K562 (cell line): Measurements from ENCODE around the gene TBC1D10A. TPM values are rescaled to one million over a fixed set of nuclear protein-coding genes. Genes with fewer than 3 reads are reported as not detected.

Experiments
- FIP1L1 ChIP-seq: fragments of 200-400 bp; formaldehyde crosslinking; IDR thresholded peaks from 2 replicates; pipeline ENCODE4 v1.6.1; 2018; ENCODE audit warnings: mild to moderate bottlenecking, low read depth, low read length; ENCODE audit not compliant: poor library complexity, severe bottlenecking
- MECOM ChIP-seq: fragments of 250-450 bp; sonication (Bioruptor Pico); IDR thresholded peaks from 2 replicates; pipeline ENCODE4 v1.8.0; 2022; ENCODE audit warnings: inconsistent platforms
- MXI1 ChIP-seq: IDR thresholded peaks from 2 replicates; pipeline ENCODE4 v1.6.1; 2011; ENCODE audit warnings: low read depth, mild to moderate bottlenecking, improper control_type of control experiment, low read length
- NR2C2 ChIP-seq, 2 experiments: fragments of 200-800 bp in 1 of 2; sonication (Bioruptor generic) in 1 of 2; sonication (generic) in 1 of 2; formaldehyde crosslinking in 1 of 2; IDR thresholded peaks; 2 replicates each; pipeline versions ENCODE4 v1.6.1 to v1.8.0; 2016 to 2022; ENCODE audit warnings: mild to moderate bottlenecking in 1 of 2, missing compliant biosample characterization in 1 of 2, missing genetic modification characterization in 1 of 2, missing genetic modification reagents in 1 of 2
- PCBP1 ChIP-seq: fragments of 200-400 bp; formaldehyde crosslinking; IDR thresholded peaks from 2 replicates; pipeline ENCODE4 v1.6.1; 2018; ENCODE audit warnings: mild to moderate bottlenecking, low read depth, low read length; ENCODE audit not compliant: poor library complexity, severe bottlenecking
- PHF8 ChIP-seq: fragments of 200-600 bp; sonication (generic); IDR thresholded peaks from 2 replicates; pipeline ENCODE4 v1.6.1; 2012; ENCODE audit warnings: mixed run types, mild to moderate bottlenecking, inconsistent platforms, low read length, moderate library complexity, borderline replicate concordance
- PML ChIP-seq: IDR thresholded peaks from 2 replicates; pipeline ENCODE4 v1.6.1; 2012; ENCODE audit warnings: low read length, inconsistent platforms
- RB1 ChIP-seq: fragments of 450-650 bp; IDR thresholded peaks from 2 replicates; pipeline ENCODE4 v1.6.1; 2017; ENCODE audit warnings: low read depth, mild to moderate bottlenecking
- SMAD4 ChIP-seq: fragments of 250-450 bp; sonication (Bioruptor Pico); conservative IDR thresholded peaks from 2 replicates; pipeline ENCODE4 v1.8.0; 2021; ENCODE audit warnings: inconsistent platforms, mild to moderate bottlenecking, moderate library complexity
- TARDBP ChIP-seq: fragments of 450-650 bp; IDR thresholded peaks from 2 replicates; pipeline ENCODE4 v1.6.1; 2016
- TCFL5 ChIP-seq: fragments of 250-450 bp; sonication (Bioruptor Pico); conservative IDR thresholded peaks from 2 replicates; pipeline ENCODE4 v1.6.1; 2021; ENCODE audit warnings: mild to moderate bottlenecking, moderate library complexity, matching md5 sums
- TOE1 ChIP-seq, 2 experiments: fragments of 450-650 bp in 1 of 2; sonication (generic) in 1 of 2; formaldehyde crosslinking in 1 of 2; IDR thresholded peaks; 2 replicates each; pipeline versions ENCODE4 v1.7.1 to v1.8.0; 2016 to 2022; ENCODE audit warnings: borderline replicate concordance in 2 of 2, mild to moderate bottlenecking in 2 of 2, antibody characterized with exemption in 1 of 2, inconsistent platforms in 1 of 2, low read depth in 1 of 2, missing genetic modification reagents in 1 of 2, moderate library complexity in 1 of 2
- ZBED1 ChIP-seq: IDR thresholded peaks from 2 replicates; pipeline ENCODE4 v1.6.1; 2014
- ZNF184 ChIP-seq: sonication (generic); formaldehyde crosslinking; IDR thresholded peaks from 2 replicates; pipeline ENCODE4 v1.5.0; 2020; ENCODE audit warnings: missing genetic modification reagents
- ZNF561 ChIP-seq: fragments of 450-650 bp; formaldehyde crosslinking; conservative IDR thresholded peaks from 2 replicates; pipeline ENCODE4 v1.4.0; 2020; ENCODE audit warnings: mild to moderate bottlenecking, moderate library complexity
- ZNF707 ChIP-seq: fragments of 250-450 bp; sonication (Bioruptor Pico); conservative IDR thresholded peaks from 2 replicates; pipeline ENCODE4 v1.8.0; 2022; ENCODE audit warnings: inconsistent platforms, mild to moderate bottlenecking, moderate library complexity
- ZZZ3 ChIP-seq: fragments of 450-650 bp; IDR thresholded peaks from 2 replicates; pipeline ENCODE4 v1.6.1; 2016; ENCODE audit warnings: antibody characterized with exemption, mild to moderate bottlenecking, moderate library complexity
- polyA plus RNA-seq, 8 experiments: library from polyadenylated mRNA; depleted of rRNA in 4 of 8; stranded (reverse) in 5 of 8; unstranded in 3 of 8; fragments of >200 nt; fragmentation: Nextera tagmentation in 2 of 8; fragmentation: Illumina TruSeq in 1 of 8; extraction: Ambion mirVana in 2 of 8; extraction: Trizol in 1 of 8; gene quantifications; 2 replicates each; pipeline versions ENCODE4 v1.2.1 to v1.2.3, GENCODE V29; 2011 to 2014; ENCODE audit warnings: inconsistent platforms in 1 of 8, missing spikeins in 1 of 8
- total RNA-seq, 7 experiments: library from RNA; depleted of rRNA in 6 of 7; stranded (reverse); fragments of >200 nt in 6 of 7; fragmentation: Illumina TruSeq in 2 of 7; extraction: Trizol in 2 of 7; gene quantifications; 2 replicates each; pipeline versions ENCODE4 v1.2.1 to v1.2.3, GENCODE V29; 2011 to 2021; ENCODE audit warnings: low replicate concordance in 1 of 7
- TF ChIP-seq, protein P1 (sequence below): fragments of 200-400 bp; formaldehyde crosslinking; IDR thresholded peaks from 2 replicates; pipeline ENCODE4 v1.6.1; 2017; ENCODE audit warnings: mild to moderate bottlenecking, low read depth, low read length, moderate library complexity
- TF ChIP-seq, protein P2 (sequence below): fragments of 450-650 bp; IDR thresholded peaks from 2 replicates; pipeline ENCODE4 v1.7.1; 2018; ENCODE audit warnings: mild to moderate bottlenecking, low read depth; ENCODE audit not compliant: partially characterized antibody
- TF ChIP-seq, protein P3 (sequence below): fragments of 250-450 bp; sonication (Bioruptor Pico); IDR thresholded peaks from 2 replicates; pipeline ENCODE4 v1.8.0; 2021; ENCODE audit warnings: moderate library complexity, mild to moderate bottlenecking, inconsistent platforms
- TF ChIP-seq, protein P4 (sequence below): sonication (generic); formaldehyde crosslinking; IDR thresholded peaks from 2 replicates; pipeline ENCODE4 v1.8.0; 2022; ENCODE audit warnings: missing genetic modification reagents, mild to moderate bottlenecking, borderline replicate concordance

TBC1D10A gene
- total and polyA plus RNA-seq, 9 of the 15 experiments (the other 6 are each of a cell fraction or from before 2014, with no cell fraction given): 0.13 to 10.4 (median 4.6) TPM

DNA sequence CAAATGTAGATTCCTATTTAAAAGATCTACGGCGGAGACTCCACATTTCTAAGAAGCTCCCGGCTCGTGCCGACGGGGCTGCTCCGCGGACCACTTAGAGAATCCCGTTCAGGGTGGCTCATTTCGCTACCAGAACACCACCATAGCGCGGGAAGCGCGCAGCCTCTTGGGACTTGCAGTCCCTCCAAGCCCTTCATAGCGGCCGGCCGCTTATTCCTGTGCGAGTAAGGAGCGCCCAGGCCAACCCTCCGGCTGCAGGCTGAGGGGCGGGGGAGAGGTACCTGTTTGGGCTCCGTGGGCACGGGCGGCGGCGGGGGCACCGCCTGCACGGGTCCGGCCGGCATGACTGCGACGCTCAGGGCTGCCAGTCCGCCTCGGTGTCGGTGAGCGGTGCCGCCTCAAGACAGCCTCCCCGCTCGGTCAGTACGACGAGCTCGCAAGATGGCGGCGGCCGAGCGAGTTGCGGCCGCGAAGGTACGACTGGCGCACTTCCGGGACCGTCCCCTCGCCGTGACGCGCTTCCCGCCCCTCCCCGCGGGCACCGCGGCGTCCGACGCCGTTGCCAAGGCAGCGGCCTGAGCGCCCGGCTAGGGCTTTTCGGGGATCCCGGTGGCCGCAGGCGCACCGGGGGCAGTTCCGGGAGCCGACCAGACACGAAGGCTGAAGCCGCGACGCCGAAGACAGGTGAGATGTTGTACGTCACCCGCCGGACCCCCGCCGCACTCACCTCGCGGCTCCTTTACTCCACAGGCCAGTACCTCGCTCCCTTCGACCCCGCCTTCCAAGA lies 29.9 kb upstream of the TBC1D10A start, which contains the start of the genes CCDC157 and SF3A1 (continued):
- TF ChIP-seq, protein P1, sequence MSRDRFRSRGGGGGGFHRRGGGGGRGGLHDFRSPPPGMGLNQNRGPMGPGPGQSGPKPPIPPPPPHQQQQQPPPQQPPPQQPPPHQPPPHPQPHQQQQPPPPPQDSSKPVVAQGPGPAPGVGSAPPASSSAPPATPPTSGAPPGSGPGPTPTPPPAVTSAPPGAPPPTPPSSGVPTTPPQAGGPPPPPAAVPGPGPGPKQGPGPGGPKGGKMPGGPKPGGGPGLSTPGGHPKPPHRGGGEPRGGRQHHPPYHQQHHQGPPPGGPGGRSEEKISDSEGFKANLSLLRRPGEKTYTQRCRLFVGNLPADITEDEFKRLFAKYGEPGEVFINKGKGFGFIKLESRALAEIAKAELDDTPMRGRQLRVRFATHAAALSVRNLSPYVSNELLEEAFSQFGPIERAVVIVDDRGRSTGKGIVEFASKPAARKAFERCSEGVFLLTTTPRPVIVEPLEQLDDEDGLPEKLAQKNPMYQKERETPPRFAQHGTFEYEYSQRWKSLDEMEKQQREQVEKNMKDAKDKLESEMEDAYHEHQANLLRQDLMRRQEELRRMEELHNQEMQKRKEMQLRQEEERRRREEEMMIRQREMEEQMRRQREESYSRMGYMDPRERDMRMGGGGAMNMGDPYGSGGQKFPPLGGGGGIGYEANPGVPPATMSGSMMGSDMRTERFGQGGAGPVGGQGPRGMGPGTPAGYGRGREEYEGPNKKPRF: no peak
- TF ChIP-seq PHF8 (peak; percentile 93; the same call in 1 of the 2 replicates), MXI1 (peak; percentile 76), SMAD4 (0 out of 2 replicates have a peak, but pooled peaks have one; percentile 52), NR2C2 (CRISPR knock-in tag; IDR thresholded peaks at IDR 0.05) (no peak), NR2C2 (tag; IDR thresholded peaks at IDR 0.05) (peak; percentile 46; the same call in 1 of the 2 replicates), ZNF184 (CRISPR knock-in tag) (no peak), ZBED1 (no peak), TCFL5 (CRISPR knock-in tag) (no peak), MECOM (no peak), ZNF707 (no peak), PCBP1 (peak; percentile 79), ZNF561 (CRISPR knock-in tag) (no peak), RB1 (0 out of 2 replicates have a peak, but pooled peaks have one; percentile 36), PML (peak; percentile 59; the same call in 1 of the 2 replicates), TARDBP (no peak), ZZZ3 (no peak), FIP1L1 (peak; percentile 60), TOE1 (IDR thresholded peaks at IDR 0.05; ENCODE audit: borderline replicate concordance) (no peak), TOE1 (CRISPR knock-in tag; IDR thresholded peaks at IDR 0.05; ENCODE audit: borderline replicate concordance, low read depth) (no peak)
- TF ChIP-seq, protein P2, sequence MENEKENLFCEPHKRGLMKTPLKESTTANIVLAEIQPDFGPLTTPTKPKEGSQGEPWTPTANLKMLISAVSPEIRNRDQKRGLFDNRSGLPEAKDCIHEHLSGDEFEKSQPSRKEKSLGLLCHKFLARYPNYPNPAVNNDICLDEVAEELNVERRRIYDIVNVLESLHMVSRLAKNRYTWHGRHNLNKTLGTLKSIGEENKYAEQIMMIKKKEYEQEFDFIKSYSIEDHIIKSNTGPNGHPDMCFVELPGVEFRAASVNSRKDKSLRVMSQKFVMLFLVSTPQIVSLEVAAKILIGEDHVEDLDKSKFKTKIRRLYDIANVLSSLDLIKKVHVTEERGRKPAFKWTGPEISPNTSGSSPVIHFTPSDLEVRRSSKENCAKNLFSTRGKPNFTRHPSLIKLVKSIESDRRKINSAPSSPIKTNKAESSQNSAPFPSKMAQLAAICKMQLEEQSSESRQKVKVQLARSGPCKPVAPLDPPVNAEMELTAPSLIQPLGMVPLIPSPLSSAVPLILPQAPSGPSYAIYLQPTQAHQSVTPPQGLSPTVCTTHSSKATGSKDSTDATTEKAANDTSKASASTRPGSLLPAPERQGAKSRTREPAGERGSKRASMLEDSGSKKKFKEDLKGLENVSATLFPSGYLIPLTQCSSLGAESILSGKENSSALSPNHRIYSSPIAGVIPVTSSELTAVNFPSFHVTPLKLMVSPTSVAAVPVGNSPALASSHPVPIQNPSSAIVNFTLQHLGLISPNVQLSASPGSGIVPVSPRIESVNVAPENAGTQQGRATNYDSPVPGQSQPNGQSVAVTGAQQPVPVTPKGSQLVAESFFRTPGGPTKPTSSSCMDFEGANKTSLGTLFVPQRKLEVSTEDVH: peak; percentile 56
- TF ChIP-seq, protein P3, sequence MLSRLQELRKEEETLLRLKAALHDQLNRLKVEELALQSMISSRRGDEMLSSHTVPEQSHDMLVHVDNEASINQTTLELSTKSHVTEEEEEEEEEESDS (CRISPR knock-in tag): no peak
- TF ChIP-seq, protein P4, sequence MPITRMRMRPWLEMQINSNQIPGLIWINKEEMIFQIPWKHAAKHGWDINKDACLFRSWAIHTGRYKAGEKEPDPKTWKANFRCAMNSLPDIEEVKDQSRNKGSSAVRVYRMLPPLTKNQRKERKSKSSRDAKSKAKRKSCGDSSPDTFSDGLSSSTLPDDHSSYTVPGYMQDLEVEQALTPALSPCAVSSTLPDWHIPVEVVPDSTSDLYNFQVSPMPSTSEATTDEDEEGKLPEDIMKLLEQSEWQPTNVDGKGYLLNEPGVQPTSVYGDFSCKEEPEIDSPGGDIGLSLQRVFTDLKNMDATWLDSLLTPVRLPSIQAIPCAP (CRISPR knock-in tag): no peak
